ENCODE measurements around the gene CACNA1D.

The CACNA1D gene

DNA sequence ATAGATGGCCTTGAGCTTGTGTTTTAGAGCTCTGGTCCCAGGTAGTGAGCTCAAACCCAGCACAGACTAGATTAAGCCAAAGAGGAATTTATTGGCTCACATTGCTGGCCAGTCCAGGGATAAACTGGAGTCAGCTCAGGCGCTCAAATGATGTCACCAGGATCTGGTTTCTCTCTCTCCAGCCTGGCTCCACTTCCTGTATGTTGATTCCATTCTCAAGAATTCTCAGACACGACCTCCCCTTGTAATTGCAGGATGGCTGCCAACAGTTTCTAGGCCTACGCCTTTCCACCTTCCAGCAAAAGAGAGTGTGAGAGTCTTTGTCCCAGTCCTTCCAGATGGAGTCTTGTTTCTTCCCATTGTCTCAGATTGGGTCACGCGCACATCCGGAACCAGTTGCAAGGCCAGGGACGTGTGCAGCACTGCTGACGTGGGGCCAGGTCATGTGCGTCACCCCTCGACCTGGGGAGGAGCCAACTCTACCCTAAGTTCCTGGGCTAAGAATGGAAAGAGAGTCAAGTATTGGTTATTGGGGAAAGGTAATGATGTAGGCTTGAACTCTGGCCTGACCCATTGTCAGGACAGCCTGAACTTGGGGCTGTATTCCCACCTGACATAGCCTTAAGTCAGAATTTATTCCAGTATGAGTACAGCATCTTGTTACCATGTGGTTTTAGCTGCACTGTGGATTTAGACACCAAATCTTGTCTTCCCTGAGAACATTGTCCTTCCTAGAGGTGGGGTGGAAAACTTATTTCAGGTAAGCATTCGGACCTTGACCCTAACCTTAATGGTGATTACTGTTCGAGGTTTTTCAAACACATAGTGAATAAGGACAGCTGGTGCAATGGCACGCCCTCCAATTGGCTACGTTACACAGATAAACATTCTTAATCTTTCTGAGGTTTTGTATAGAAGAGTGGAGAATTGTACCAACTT lies 31.6 kb downstream of the CACNA1D start:
- H3K4me3 Mint-ChIP-seq = no peak overlapping the region
- no peak overlapping the region for H3K27ac Mint-ChIP-seq
- no peaks in the 10 kb centered on the region for H3K9me3 Mint-ChIP-seq
- DNase-seq (ENCODE audit: low spot score) = no peak
- peaks cover 24% of the 10 kb centered on the region for H3K27me3 Mint-ChIP-seq (ENCODE audit: low read depth)
- no peaks in the 10 kb centered on the region for H3K4me1 Mint-ChIP-seq (ENCODE audit: low read depth)
- no peaks in the 10 kb centered on the region for H3K36me3 Mint-ChIP-seq (ENCODE audit: low read depth)

DNA sequence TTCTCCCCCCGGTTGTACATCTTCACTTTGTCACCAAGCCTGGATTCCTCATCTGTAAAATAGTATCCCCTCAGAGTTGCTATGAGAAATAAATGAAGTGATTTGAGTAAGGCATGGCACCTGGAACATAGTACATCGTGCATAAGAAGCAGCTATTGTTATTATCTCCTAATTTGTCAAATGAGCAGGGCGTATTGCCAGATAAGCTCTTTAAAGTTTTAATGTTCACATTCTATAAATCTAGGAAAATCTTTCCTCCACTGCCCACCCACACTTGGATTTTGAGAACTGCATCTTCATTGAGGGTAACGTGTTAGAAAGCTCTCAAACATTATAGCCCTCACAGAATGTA lies 32.3 kb downstream of the CACNA1D start:
- no peaks in the 10 kb centered on the region for H3K4me1 Mint-ChIP-seq (ENCODE audit: low read depth)
- H3K27ac Mint-ChIP-seq = no peak overlapping the region
- DNase-seq (ENCODE audit: low spot score) = no peak
- H3K9me3 Mint-ChIP-seq = no peaks in the 10 kb centered on the region
- H3K36me3 Mint-ChIP-seq (ENCODE audit: low read depth) = no peaks in the 10 kb centered on the region
- H3K27me3 Mint-ChIP-seq (ENCODE audit: low read depth) = peaks cover 28% of the 10 kb centered on the region
- no peak overlapping the region for H3K4me3 Mint-ChIP-seq

DNA sequence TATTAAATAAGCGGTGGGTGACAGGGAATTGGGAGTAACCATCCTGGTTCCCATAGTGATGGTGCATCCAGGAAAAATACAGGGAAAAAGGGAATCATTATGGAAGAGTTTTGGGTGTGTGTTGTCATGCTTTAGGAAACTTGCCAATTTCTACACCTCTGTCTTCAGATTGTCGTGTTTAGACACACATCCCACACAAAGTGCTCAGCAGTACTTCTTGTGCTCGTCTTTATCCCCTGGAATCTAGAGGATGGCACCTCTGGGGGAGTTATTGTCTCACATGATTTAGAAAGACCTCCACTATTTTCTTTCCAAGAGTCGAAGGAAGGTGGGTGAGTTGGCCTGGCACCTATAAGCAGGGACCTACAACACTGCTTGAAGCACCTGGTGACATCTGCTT lies 35.8 kb downstream of the CACNA1D start:
- H3K9me3 Mint-ChIP-seq = no peaks in the 10 kb centered on the region
- H3K27ac Mint-ChIP-seq = no peak overlapping the region
- DNase-seq (ENCODE audit: low spot score) = no peak
- peaks cover 29% of the 10 kb centered on the region for H3K27me3 Mint-ChIP-seq (ENCODE audit: low read depth)
- H3K4me1 Mint-ChIP-seq (ENCODE audit: low read depth) = no peaks in the 10 kb centered on the region
- H3K4me3 Mint-ChIP-seq = no peak overlapping the region
- no peaks in the 10 kb centered on the region for H3K36me3 Mint-ChIP-seq (ENCODE audit: low read depth)

DNA sequence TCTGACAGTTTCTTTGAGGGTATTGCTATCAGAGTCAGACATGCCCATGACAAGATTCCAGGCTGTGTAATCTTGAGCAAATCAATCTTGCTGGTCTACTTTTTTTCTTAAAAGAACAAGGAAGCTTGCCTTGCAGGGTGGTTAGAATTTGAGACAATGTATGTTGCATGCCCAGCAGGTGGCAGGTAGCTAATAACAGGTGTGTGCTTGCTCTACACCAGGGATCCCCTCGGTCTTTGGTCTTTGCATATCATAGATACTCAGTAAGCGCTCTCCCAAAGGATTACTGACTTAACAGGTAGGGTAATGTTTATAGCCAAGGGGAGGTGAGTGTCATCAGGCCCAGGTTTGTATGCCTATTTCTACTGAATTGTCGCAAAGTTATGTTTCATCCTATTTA lies 37.3 kb downstream of the CACNA1D start:
- Mint-ChIP-seq H3K4me1 (ENCODE audit: low read depth) (no peaks in the 10 kb centered on the region), H3K27me3 (ENCODE audit: low read depth) (peaks cover 34% of the 10 kb centered on the region), H3K36me3 (ENCODE audit: low read depth) (no peaks in the 10 kb centered on the region), H3K4me3 (no peak overlapping the region), H3K9me3 (no peaks in the 10 kb centered on the region), H3K27ac (no peak overlapping the region)
- DNase-seq (ENCODE audit: low spot score) = no peak

DNA sequence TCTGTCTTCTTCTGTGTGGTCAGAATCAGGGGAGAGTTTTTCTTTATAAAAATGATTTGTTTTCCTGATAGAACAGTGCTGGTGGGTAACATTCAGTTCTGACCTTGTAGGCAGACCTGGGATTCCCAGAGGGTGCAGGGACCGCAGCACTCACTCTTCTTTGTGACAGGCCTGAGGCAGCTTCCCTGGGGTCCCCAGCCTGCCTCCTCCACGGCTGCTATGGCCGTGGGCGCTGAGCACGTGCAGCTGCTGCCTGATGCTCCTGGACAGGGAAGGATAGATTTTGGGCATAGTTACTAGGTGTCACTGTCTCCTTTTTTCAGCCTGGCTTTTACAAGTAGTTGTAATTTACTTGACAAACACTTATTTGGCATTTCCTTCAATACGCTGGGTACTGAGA lies 39.1 kb downstream of the CACNA1D start:
- H3K4me1 Mint-ChIP-seq (ENCODE audit: low read depth) = no peaks in the 10 kb centered on the region
- DNase-seq (ENCODE audit: low spot score) = no peak
- no peaks in the 10 kb centered on the region for H3K9me3 Mint-ChIP-seq
- no peak overlapping the region for H3K27ac Mint-ChIP-seq
- peaks cover 33% of the 10 kb centered on the region for H3K27me3 Mint-ChIP-seq (ENCODE audit: low read depth)
- H3K4me3 Mint-ChIP-seq = no peak overlapping the region
- no peaks in the 10 kb centered on the region for H3K36me3 Mint-ChIP-seq (ENCODE audit: low read depth)

DNA sequence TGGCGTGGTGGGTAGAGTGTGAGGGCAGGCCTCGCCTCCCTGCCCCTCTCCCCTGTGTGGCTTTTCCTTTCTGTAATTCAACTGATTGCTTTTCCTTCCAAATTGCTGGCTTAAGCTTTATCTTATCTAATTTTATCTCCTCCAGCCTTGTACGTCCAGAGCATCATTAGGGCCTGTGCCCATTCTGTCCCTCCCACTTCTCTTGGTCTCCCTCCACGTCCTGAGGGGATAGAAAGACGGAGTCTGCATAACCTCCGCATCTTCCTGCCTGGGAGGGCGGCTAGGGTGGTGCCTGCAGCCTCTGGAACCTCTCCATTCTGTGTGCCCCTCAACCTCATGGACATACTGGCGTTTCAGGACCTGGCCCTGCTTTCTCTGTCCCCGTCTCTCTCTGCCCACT lies 39.8 kb downstream of the CACNA1D start:
- no peaks in the 10 kb centered on the region for H3K4me1 Mint-ChIP-seq (ENCODE audit: low read depth)
- no peaks in the 10 kb centered on the region for H3K36me3 Mint-ChIP-seq (ENCODE audit: low read depth)
- H3K9me3 Mint-ChIP-seq = no peaks in the 10 kb centered on the region
- H3K27me3 Mint-ChIP-seq (ENCODE audit: low read depth) = peaks cover 34% of the 10 kb centered on the region
- DNase-seq (ENCODE audit: low spot score) = no peak
- no peak overlapping the region for H3K27ac Mint-ChIP-seq
- H3K4me3 Mint-ChIP-seq = no peak overlapping the region

DNA sequence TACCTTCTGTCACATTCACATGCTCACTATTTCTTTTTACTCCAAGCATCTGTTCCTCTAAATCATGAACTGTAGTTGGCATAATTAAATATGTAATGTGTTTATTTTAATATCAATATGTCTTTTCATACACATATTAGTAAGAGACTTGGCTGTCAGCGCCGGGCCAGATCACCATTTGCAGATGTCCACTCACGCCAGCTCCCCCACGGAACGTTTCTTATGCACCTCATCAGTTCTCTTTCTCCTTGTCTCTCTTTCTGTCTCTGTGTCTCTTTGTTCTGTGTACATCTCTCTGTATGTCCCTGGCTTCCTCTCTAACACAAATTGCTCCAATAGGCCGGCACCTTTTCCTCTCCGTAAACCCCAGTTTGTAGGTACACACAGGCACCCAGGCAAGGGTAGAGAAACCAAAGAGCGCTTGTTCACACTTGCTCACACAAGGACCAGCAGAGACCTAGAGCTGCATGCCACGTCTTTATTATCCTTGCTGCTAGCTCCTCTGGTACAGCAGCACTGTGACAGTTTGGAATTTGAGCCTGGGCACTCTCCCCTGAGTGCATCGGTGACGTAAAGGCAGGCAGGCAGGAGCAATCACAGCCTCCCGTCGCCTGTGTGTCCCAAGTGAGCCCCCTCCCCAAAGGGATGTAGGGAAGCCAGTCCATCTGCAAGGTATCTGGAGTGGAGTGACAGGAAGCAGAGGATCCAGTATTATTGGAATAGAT lies 40.4 kb downstream of the CACNA1D start:
- Mint-ChIP-seq H3K27ac (no peak overlapping the region), H3K4me1 (ENCODE audit: low read depth) (no peaks in the 10 kb centered on the region), H3K9me3 (no peaks in the 10 kb centered on the region), H3K4me3 (no peak overlapping the region), H3K27me3 (ENCODE audit: low read depth) (peaks cover 38% of the 10 kb centered on the region), H3K36me3 (ENCODE audit: low read depth) (no peaks in the 10 kb centered on the region)
- no peak for DNase-seq (ENCODE audit: low spot score)

DNA sequence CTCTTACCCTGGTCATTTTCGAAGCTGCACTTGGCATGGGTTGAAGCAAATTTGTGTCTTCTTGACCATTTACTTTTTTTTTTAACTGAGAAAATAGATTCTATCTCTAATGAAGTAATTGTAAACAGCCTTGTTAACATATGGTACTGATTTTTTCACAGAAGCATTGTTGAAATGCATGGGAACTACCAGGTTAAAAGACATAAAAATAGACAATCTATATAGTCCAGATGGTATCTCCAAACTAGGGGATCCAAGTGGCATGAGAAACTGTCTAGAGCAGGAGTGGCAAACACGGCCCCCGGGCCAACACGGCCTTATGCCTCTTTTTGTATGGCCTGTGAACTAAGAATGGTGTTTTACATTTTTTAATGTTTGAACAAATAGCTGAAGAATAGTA lies 41.9 kb downstream of the CACNA1D start:
- H3K27me3 Mint-ChIP-seq (ENCODE audit: low read depth) = peaks cover 35% of the 10 kb centered on the region
- H3K9me3 Mint-ChIP-seq = no peaks in the 10 kb centered on the region
- H3K4me1 Mint-ChIP-seq (ENCODE audit: low read depth) = no peaks in the 10 kb centered on the region
- H3K36me3 Mint-ChIP-seq (ENCODE audit: low read depth) = no peaks in the 10 kb centered on the region
- no peak overlapping the region for H3K27ac Mint-ChIP-seq
- no peak for DNase-seq (ENCODE audit: low spot score)
- H3K4me3 Mint-ChIP-seq = no peak overlapping the region

DNA sequence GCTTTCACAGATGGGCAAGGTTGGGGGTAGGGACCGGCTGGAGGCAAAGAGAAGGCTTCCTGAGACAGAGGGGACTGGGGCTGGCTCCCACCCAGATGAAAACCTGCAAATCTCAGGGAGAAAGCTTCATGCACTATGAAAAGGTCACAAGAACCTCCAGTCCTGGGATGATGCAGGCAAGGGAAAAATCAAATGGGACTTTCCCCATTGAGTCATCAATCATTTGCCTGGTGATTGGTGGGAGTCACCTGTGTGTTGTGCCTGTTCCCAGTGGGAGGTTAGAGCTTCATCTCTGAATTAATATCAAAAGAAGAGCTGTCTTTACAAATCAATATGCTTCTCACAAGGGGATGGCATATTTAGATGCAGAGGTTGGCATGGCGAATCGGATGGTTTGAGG lies 49.9 kb downstream of the CACNA1D start:
- H3K4me3 Mint-ChIP-seq = no peak overlapping the region
- peaks cover 4% of the 10 kb centered on the region for H3K4me1 Mint-ChIP-seq (ENCODE audit: low read depth)
- no peaks in the 10 kb centered on the region for H3K9me3 Mint-ChIP-seq
- H3K27ac Mint-ChIP-seq = no peak overlapping the region
- H3K27me3 Mint-ChIP-seq (ENCODE audit: low read depth) = peaks cover 18% of the 10 kb centered on the region
- DNase-seq (ENCODE audit: low spot score) = peak; percentile 9
- no peaks in the 10 kb centered on the region for H3K36me3 Mint-ChIP-seq (ENCODE audit: low read depth)

DNA sequence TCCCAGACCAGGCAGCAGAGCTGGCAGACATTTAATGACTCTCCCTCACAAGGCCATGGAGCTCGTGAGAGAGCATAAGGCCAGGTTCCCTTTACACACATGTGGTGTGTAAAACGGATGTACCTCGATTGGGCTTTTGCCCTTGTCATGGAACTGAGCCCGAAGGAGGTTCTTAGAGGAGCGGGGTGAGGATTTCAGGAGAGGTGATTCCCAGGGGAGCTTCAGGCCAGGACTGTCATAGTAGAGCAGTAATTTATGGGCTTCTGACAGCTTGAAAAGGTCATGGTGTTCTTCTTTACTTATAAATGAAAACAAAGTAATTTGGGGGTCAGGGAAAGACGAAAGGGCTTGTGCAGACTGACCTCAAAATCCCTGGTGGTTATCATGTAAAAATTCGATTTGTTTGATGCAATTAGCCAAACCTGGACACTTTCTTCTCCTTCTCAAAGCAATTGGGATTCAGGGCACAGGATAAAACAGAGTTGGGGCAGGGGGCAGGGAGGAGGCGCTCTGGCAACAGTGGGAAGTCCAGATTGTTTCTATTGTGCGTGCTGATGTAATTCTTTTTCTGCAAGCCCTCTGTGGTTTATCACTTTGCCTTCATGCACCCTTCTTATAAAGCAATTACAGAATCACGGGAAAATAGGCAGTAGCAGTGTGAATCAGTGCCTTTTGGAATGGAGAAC lies 51.0 kb downstream of the CACNA1D start:
- DNase-seq (ENCODE audit: low spot score) = no peak
- no peak overlapping the region for H3K4me3 Mint-ChIP-seq

DNA sequence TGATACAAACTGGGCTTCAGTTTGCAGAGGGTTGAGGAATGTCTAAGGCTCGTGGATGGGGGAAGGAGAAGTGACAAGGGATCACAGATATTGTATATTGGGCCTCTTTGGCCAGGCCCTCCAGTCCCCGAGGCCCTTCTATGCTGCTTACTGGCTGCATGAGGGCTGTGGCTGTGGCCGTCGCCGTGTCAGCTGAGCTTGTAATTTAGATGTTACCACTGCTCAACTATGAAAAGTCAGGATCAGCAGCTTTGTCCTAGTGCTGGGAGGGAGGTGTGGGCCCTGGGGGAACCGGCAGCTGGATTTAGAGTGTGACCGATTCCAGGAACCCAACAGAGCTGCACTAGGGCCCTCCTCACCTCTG lies 51.6 kb downstream of the CACNA1D start:
- DNase-seq (ENCODE audit: low spot score) = no peak
- Mint-ChIP-seq H3K36me3 (ENCODE audit: low read depth) (no peaks in the 10 kb centered on the region), H3K27ac (no peak overlapping the region), H3K4me1 (ENCODE audit: low read depth) (peaks cover 4% of the 10 kb centered on the region), H3K9me3 (no peaks in the 10 kb centered on the region), H3K27me3 (ENCODE audit: low read depth) (peaks cover 12% of the 10 kb centered on the region), H3K4me3 (no peak overlapping the region)

More for the DNA sequence above, 51.0 kb downstream of the CACNA1D start:
- H3K36me3 Mint-ChIP-seq (ENCODE audit: low read depth) = no peaks in the 10 kb centered on the region
- no peaks in the 10 kb centered on the region for H3K9me3 Mint-ChIP-seq
- H3K27me3 Mint-ChIP-seq (ENCODE audit: low read depth) = peaks cover 12% of the 10 kb centered on the region
- peaks cover 4% of the 10 kb centered on the region for H3K4me1 Mint-ChIP-seq (ENCODE audit: low read depth)
- no peak overlapping the region for H3K27ac Mint-ChIP-seq

DNA sequence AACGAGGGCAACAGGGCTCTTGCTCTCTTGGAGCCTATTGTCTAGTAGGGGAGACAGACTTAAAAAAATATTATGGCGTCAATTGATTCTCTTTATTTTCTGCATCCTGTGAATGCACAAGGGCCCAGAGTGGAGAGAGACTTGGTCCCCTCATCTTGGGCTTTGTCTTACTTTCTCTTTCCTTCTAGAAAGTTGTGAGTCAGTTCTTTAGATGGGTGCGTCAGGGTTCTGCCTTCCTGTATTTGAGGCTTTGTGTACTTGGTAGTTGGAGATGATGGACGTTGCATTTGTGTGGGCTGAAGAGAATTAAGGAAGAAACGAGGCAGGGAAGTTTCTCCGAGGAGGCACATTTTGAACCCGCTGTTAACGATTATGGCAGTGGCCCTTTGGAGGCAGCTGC lies 52.9 kb downstream of the CACNA1D start:
- no peak for DNase-seq (ENCODE audit: low spot score)
- no peaks in the 10 kb centered on the region for H3K36me3 Mint-ChIP-seq (ENCODE audit: low read depth)
- H3K27ac Mint-ChIP-seq = no peak overlapping the region
- no peaks in the 10 kb centered on the region for H3K9me3 Mint-ChIP-seq
- no peak overlapping the region for H3K4me3 Mint-ChIP-seq
- peaks cover 4% of the 10 kb centered on the region for H3K4me1 Mint-ChIP-seq (ENCODE audit: low read depth)
- H3K27me3 Mint-ChIP-seq (ENCODE audit: low read depth) = no peaks in the 10 kb centered on the region

DNA sequence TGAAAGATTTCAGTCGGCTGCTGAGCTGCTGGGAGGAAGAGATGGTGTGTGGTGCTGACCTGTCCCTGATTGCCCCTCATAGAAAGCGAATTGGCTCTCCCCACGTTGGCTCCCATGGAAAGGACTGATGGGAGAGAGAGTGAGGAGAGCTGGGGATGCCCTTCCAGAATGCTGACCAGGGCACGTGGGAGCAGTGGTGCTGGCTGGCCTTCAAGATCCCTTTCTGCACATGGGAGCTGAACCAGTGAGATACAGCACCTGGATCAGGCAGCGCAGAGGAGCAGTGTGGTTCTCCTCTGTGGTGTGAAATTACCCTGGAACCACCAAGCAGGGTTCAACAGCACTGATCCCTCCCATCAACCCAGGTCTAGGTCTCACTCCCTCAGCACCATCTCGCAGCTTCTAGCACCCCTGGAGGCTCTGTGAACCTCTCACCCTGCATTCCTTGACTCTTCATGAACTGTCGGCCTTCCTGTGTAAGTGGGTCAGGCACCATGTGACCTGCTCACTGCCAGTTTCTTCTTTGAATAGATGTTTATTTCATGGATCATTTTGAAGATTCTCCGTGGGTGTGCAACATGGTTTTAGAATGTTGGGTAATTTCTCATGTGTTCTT lies 55.7 kb downstream of the CACNA1D start:
- peaks cover 4% of the 10 kb centered on the region for H3K4me1 Mint-ChIP-seq (ENCODE audit: low read depth)
- H3K36me3 Mint-ChIP-seq (ENCODE audit: low read depth) = no peaks in the 10 kb centered on the region
- no peak for DNase-seq (ENCODE audit: low spot score)
- no peak overlapping the region for H3K27ac Mint-ChIP-seq
- no peaks in the 10 kb centered on the region for H3K27me3 Mint-ChIP-seq (ENCODE audit: low read depth)
- no peaks in the 10 kb centered on the region for H3K9me3 Mint-ChIP-seq
- no peak overlapping the region for H3K4me3 Mint-ChIP-seq

DNA sequence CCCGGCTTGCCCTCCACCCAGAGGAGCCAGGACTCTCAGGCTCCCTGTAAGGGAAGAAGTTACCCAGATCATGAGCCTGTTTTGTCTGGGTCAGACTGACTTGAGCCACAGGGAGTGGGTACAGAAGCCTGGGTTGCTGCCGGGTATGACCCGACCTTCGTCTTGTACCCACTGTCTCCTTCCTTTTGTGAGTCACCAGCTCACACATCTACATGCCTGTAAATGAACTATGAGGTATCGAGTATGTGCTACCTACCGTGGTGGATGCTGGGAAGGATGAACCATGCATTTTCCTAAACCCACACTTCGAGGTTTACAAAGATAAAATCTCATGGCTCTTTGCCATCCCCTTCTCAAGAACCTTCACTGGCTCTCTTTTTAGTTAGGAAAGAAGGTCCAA lies 56.9 kb downstream of the CACNA1D start:
- Mint-ChIP-seq H3K4me3 (no peak overlapping the region), H3K27ac (no peak overlapping the region), H3K9me3 (no peaks in the 10 kb centered on the region), H3K4me1 (ENCODE audit: low read depth) (peaks cover 9% of the 10 kb centered on the region), H3K36me3 (ENCODE audit: low read depth) (no peaks in the 10 kb centered on the region), H3K27me3 (ENCODE audit: low read depth) (no peaks in the 10 kb centered on the region)
- DNase-seq (ENCODE audit: low spot score) = no peak

All from T-helper 2 cell treated with Interferon-gamma antibody and Interleukin-4, amounts not matched to agents 5 μg/mL and 100 μg/mL, for 36 hours (primary cell).